Tibial artery (tissue), 4 donors: Measurements from ENCODE around the gene DYNLT4.

Experiments
- DNase-seq, 2 donors: peaks; one replicate each; pipeline ENCODE4 v3.0.0-alpha.2; 2019
- H3K27ac ChIP-seq, 2 donors: fragments of 200-600 bp; sonication (generic) in 1 of 2; 1 replicate in 1 of 2; 2 replicates in 1 of 2; pipeline ENCODE4 v1.5.1; 2018 to 2019; ENCODE audit warnings: mild to moderate bottlenecking in 1 of 2
- H3K27me3 ChIP-seq, 2 donors: fragments of 200-600 bp; sonication (generic) in 1 of 2; one replicate each; pipeline versions ENCODE4 v1.5.1 to v1.6.0; 2016 to 2019
- H3K36me3 ChIP-seq, 3 donors: fragments of 200-600 bp; sonication (generic) in 2 of 3; one replicate each; pipeline ENCODE4 v1.5.1; 2016 to 2019; ENCODE audit warnings: mild to moderate bottlenecking in 2 of 3
- H3K4me1 ChIP-seq, 4 donors: fragments of 200-600 bp; sonication (generic) in 2 of 4; 1 replicate in 3 of 4; 2 replicates in 1 of 4; pipeline ENCODE4 v1.5.1; 2016 to 2019
- H3K4me3 ChIP-seq, 2 donors: fragments of 200-600 bp; sonication (generic) in 1 of 2; 1 replicate in 1 of 2; 2 replicates in 1 of 2; pipeline ENCODE4 v1.5.1; 2018 to 2019; ENCODE audit warnings: mild to moderate bottlenecking in 2 of 2
- H3K9me3 ChIP-seq, 3 donors: fragments of 200-600 bp; sonication (generic) in 1 of 3; one replicate each; pipeline ENCODE4 v1.5.1; 2016 to 2019
- intact Hi-C: fragments of 100-400 bp; cut with DNase I; formaldehyde crosslinking; loops from one replicate; pipeline ENCODE4 v1.15.0; 2023; ENCODE audit warnings: low total_unique reads
- TF ChIP-seq, protein P1 (sequence below), 2 experiments: fragments of 200-600 bp in 1 of 2; fragments of 450-650 bp in 1 of 2; IDR thresholded peaks; one replicate each; pipeline ENCODE4 v1.5.1; 2017 to 2019; ENCODE audit warnings: antibody characterized with exemption in 2 of 2, mild to moderate bottlenecking in 1 of 2, moderate library complexity in 1 of 2

The DYNLT4 gene

DNA sequence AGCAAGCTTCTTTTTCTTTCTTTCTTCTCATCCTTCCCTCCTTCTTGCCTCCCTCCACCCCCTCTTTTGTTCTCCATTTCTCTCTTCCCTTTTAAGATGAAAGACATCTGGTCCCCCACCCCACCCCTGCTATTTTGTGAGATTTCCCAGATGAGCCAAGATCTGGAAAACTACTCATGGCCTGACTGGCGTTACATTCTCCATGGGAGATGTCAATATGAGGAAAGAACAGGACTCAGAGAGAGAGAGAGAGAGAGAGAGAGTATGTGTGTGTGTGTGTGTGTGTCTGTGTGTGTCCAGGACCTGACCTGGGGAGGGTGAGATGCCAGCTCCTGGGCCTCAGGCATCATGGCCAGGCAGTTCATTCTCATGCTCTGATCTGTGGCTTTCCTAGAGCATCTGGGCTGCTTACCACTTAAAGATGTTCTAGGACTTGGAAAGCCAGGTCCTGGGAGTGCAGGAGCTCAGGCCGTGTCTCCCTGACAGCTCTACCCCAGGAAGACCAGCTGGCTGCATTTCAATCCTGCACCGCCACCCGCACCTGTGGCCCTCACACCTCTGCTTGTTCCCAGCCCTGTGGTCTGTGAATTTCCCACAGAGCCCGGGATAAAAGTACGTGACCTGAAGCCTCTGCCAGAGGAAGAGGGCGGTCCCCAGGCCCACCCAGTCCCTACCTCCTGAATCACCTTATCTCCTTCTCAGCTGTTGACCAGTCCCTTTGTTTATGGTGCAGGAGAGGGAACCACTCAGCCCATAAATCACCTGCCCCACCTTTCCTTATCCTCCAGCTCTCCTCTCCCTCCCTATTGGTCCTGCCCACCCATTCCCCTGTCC, 16.0 kb downstream of the DYNLT4 start:
- H3K36me3 ChIP-seq, result no peaks in the 10 kb centered on the region
- H3K27ac ChIP-seq, result no peak overlapping the region
- intact Hi-C loops, result no loop called here
- H3K27me3 ChIP-seq, result no peaks in the 10 kb centered on the region
- H3K9me3 ChIP-seq, result no peaks in the 10 kb centered on the region
- H3K4me1 ChIP-seq, result peaks cover 0 to 7% (median 5%) of the 10 kb centered on the region in 4 donors
- no peak for DNase-seq
- TF ChIP-seq, protein P1, sequence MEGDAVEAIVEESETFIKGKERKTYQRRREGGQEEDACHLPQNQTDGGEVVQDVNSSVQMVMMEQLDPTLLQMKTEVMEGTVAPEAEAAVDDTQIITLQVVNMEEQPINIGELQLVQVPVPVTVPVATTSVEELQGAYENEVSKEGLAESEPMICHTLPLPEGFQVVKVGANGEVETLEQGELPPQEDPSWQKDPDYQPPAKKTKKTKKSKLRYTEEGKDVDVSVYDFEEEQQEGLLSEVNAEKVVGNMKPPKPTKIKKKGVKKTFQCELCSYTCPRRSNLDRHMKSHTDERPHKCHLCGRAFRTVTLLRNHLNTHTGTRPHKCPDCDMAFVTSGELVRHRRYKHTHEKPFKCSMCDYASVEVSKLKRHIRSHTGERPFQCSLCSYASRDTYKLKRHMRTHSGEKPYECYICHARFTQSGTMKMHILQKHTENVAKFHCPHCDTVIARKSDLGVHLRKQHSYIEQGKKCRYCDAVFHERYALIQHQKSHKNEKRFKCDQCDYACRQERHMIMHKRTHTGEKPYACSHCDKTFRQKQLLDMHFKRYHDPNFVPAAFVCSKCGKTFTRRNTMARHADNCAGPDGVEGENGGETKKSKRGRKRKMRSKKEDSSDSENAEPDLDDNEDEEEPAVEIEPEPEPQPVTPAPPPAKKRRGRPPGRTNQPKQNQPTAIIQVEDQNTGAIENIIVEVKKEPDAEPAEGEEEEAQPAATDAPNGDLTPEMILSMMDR (IDR thresholded peaks at IDR 0.05), result no peak
- H3K4me3 ChIP-seq, result no peak overlapping the region

DNA sequence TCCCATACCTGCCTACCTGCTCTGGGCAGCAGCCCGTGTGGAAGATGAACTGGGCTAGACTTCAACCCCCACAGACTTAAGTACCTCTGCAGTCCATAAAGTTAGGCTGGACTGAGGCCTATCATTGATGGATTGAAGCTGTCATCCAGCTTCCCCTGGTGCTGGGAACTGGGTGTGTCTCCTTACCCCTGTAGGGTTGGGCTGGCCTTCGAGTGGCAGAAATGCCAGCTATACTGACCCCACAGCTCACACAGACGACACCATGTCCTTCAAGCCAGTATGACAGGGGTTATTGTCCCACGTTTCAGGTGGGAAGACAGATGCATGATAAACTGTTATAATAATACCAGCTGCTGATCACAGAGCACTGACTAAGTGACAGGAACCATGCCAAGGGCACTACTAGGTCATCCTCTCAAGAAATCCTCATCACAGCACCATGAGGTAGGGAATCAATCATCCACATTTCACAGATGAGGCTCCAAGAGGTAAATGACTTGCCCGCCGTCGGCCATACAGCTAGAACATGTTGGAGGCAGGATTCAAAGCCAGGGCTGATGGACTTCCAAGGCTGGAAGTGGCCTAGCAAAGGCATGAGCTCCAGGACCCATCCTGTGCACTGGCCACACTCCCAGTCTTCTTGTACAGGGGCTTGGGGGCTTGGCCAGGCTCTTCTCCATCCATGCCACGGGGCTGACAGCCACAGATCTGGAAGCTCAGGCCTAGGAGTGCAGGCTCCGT, 18.9 kb downstream of the DYNLT4 start, which contains the start of gene BEST4:
TSS of gene BEST4 (minus strand) at position 51 of the 741 bp plus-strand sequence. CDS start 465 bp downstream, outside the sequence.
- DNase-seq, result no peak
- no peaks in the 10 kb centered on the region for H3K36me3 ChIP-seq

DNA sequence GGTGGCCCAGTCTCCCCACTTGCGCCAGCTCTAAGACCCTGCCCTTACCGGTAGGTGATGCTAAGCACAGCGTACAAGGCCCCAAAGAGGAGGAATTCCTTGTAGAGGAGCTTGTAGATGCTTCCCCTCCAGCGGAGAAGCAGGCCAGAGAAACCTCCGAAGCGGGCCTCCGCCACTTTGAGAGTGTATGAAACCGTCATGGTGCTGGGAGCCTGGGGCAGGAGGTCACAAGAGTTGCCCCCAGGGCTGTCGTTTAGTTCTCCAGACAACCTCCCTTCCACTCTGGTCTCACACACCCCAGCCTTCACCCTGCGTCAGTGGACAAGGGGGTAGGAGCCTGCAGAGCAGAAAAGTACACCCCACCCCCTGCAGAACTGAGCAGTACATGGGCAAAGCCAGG, 19.6 kb downstream of the DYNLT4 start:
- intact Hi-C loops, result loop anchor here (5.0 to 10.0 kb wide), 2 partner anchors 225 to 517 kb away; partner anchors contain the start of genes HECTD3 and UROD
- DNase-seq, result no peak
- no peak overlapping the region for H3K27ac ChIP-seq
- no peak overlapping the region for H3K4me3 ChIP-seq
- TF ChIP-seq, protein P1 (IDR thresholded peaks at IDR 0.05), result no peak
- no peaks in the 10 kb centered on the region for H3K27me3 ChIP-seq
- peaks cover 0 to 34% (median 26%) of the 10 kb centered on the region in 4 donors for H3K4me1 ChIP-seq
- no peaks in the 10 kb centered on the region for H3K9me3 ChIP-seq
- H3K36me3 ChIP-seq, result no peaks in the 10 kb centered on the region

More for the DNA sequence above, 18.9 kb downstream of the DYNLT4 start, which contains the start of gene BEST4:
- H3K27me3 ChIP-seq, result no peaks in the 10 kb centered on the region
- intact Hi-C loops, result loop anchor here (5.0 to 10.0 kb wide), 2 partner anchors 224 to 517 kb away; partner anchors contain the start of genes HECTD3 and UROD
- TF ChIP-seq, protein P1 (IDR thresholded peaks at IDR 0.05), result no peak
- no peak within 1 kb of the TSS for H3K4me3 ChIP-seq
- H3K9me3 ChIP-seq, result no peaks in the 10 kb centered on the region
- peaks cover 0 to 34% (median 26%) of the 10 kb centered on the region in 4 donors for H3K4me1 ChIP-seq
- peak within 1 kb of the TSS in 1 of 2 donors; percentile 79 for H3K27ac ChIP-seq

DNA sequence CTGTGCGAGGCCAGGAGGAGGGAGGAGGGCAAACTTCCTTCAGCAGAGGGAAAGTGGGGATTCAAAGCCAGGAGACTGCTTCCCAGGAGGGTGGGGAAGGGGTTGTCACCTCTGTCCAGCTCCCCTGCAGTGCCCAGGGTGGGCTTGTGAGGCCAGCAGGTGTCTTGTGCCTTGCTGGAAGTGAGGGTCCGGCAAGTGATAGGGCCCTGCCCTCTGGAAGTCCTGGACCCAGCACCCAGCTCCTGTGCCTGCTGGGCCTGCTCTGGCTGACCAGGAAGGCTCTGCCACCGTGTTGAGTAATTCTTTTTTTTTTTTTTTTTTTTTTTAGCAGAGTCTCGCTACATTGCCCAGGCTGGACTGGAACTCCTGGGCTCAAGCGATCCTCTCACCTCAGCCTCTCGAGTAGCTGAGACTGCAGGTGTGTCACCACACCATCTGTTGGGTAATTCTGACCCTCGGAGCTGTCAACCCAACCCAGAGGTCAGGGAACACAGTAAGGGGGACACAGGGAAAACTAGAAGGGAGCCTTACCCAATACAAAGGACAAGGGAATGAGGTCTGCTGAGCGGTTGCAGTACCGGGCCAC, 20.2 kb downstream of the DYNLT4 start:
- no peak for DNase-seq
- intact Hi-C loops, result loop anchor here (5.0 to 10.0 kb wide), 2 partner anchors 225 to 518 kb away; partner anchors contain the start of genes HECTD3 and UROD
- H3K4me3 ChIP-seq, result peak overlapping the region; percentile 54 to 70
- H3K27ac ChIP-seq, result peak overlapping the region; percentile 79 to 80
- H3K4me1 ChIP-seq, result peaks cover 0 to 34% (median 26%) of the 10 kb centered on the region in 4 donors
- no peaks in the 10 kb centered on the region for H3K27me3 ChIP-seq
- no peaks in the 10 kb centered on the region for H3K9me3 ChIP-seq
- TF ChIP-seq, protein P1 (IDR thresholded peaks at IDR 0.05), result no peak
- no peaks in the 10 kb centered on the region for H3K36me3 ChIP-seq
